Right renal cortex interstitium (tissue), 3 donors: ENCODE data around the gene THEMIS2. TPM values are rescaled to one million over a fixed set of nuclear protein-coding genes. Genes with fewer than 3 reads are reported as not detected.

Experiments used
- DNase-seq, 3 donors: peaks; one replicate each; pipeline ENCODE4 v3.0.0-alpha.2; 2013; ENCODE audit warnings: low read depth in 3 of 3, low spot score in 2 of 3
- polyA plus RNA-seq, 3 donors: library from polyadenylated mRNA; unstranded; fragments of 120-200 nt; gene quantifications; one replicate each; pipeline ENCODE4 v1.2.1, GENCODE V29; 2013; ENCODE audit not compliant: insufficient read length in 3 of 3

Gene THEMIS2
- polyA plus RNA-seq, 3 donors = 2.7 to 3.3 (median 3.2) TPM

DNA sequence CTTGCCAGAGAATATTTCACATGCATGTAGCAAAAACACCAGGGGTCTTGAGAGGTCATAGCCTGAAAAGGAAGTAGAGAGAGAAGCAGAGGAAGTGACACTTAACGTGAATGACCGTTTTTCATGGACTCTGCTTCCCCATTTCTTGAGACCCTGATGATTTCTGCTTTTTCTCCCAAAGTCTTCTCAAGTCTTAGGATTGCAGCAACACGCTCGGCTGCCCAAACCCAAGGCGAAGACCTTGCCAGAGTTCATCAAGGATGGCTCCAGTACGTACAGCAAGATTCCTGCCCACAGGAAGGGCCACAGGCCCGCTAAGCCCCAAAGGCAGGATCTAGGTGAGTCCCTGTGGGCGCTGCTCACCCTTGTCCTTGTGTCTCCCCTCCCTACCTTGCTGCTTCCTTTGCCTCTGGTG, 12.8 kb downstream of the THEMIS2 start:
- DNase-seq = no peak

DNA sequence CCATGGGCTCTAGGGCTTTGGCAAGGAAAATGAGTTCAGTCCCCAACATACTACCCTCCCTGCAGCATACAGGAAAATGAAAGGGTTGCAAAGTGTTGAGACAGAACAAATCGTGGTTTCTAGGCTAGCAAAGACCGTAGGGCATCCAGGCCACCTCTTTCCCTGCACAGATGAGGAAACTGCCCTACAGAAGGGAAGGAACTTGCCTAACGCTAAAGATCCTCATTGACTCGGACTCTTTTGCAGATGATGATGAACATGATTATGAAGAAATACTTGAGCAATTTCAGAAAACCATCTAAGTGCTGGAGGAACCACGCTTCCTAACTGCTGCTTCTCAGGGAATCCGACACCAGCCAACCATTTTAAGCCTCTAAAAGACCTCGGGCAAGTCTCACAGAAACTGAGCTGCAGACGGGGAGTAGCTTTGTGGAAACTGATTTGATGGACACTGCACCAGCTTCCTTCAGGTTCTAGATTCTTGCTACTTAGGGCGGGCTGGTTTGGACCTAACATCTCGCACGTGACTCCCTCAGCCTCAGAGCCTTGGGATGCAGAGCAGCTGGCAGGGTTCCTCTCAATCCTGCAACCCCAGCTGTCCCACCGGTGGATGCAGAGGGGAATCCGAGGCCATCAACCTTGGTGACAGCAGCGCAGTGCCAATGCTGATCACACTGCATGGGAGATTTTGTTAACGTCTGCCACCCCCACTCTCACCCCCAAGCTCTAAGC, 13.4 kb downstream of the THEMIS2 start:
- no peak for DNase-seq

DNA sequence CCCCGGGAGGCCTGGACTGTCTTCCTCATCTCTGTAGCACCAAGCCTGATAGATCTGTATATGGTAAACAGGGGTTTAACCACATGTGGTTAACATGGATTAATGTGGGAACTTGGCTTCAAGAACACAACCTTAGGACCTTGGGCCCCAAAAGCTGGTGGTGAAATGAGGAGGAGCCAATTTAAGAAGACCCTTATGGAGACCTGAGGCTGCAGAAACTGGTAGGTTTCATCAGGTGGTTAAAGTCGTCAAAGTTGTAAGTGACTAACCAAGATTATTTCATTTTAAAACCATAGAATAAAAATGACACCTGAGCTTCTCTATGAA, 14.0 kb downstream of the THEMIS2 start:
- no peak for DNase-seq

DNA sequence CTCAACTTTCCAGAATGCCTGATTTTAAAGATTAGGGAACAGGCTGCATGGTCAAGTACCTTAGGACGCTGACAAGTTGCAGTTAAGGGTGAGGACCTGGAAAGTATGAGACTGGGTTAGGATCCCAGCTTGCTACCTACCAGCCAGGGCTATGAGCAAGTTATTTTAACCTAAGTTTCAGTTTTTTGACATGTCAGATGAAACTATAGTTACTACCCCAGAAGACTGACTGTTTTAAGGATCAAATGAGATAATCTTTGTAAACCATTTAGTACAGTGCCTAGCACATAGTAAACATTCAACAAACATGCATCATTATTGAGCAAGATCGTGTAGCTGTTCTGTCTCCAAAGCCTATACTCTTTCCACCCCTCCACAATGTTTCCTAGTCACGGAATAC, 14.4 kb downstream of the THEMIS2 start:
- no peak for DNase-seq

DNA sequence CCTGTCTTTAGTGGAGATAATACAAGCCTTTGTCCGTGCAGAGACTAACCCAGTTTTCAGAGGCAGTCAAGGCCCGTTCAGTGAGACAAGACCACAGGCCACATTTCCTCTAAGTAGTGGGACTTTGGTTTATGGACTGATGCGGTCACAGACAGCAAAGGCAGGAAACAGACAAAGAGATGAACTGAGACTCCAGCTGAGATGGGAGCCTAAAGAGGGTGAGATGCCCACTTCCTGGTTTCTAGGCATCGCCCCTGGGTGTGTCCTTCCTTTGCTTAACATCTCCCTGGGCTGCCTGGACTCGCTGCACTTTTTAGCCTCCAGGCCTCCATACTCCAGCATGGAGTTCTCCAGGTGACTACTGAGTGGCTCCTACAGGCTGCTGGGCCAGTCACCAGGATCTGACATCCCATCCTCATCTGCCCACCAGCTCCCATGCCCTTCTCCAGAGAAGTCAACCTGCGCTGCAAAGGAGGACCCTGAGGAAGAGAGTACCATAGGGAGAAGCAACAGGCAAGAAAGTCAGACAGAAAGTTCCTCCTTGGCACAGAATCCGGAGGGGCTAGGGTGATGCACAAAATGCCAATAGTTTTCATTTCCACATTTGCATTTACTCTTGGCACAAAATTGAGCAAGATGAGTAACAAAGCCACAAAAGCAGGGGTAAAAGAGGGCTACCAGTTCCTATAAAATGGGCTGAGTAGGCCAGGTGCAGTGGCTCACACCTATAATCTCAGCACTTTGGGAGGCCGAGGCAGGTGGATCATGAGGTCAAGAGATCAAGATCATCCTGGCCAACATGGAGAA, 15.1 kb downstream of the THEMIS2 start:
- DNase-seq = no peak

DNA sequence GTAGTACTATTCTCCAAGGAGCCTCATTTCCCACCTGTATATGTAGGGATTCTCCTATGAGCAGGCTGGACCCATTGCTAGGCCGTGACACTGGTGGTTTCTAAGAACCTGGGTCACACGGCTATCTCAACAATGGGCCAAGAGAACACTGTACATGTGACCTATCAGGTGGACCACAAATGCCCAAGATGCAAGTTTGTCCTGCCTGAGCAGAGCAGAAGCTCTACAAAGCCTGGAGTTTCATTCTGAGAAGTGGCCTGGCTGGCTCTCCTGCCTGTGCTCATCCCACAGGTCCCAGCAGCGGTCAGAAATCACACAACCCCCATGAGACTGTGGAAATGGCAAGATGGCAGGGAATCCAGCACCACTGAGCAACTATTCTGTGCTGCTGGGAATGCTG, 17.2 kb downstream of the THEMIS2 start:
- DNase-seq = no peak

DNA sequence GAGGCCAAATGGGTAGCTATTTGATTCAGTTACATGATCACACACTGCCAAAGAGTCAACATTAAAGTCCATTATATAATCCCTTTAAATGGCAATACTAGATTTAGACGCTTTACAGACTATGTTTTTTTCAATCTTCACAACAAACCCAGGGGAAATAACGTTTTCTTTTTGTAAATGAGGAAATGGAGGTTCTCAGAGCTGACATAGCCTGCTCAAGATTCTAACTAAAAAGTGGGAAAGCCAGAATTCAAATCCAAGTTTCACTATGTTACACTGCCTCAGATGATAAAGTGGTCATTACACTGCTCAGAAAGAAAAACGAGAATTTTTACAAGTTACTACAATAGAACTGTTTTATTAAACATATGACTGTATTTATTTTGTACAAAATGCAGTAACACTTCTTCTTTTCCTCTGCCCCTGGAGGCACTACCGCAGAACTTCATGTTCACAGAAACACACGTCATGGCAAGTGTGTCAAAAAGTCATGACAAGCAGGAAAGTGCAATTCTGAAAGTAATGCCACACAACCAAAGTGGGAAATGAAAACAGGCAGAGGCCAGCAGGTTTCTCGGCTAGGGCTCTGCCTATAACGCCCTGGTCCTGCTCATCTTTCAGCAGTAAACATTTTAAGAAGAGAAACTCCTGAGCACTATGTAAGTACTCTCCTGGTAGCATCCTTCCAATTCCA, 19.0 kb downstream of the THEMIS2 start:
- DNase-seq = no peak

DNA sequence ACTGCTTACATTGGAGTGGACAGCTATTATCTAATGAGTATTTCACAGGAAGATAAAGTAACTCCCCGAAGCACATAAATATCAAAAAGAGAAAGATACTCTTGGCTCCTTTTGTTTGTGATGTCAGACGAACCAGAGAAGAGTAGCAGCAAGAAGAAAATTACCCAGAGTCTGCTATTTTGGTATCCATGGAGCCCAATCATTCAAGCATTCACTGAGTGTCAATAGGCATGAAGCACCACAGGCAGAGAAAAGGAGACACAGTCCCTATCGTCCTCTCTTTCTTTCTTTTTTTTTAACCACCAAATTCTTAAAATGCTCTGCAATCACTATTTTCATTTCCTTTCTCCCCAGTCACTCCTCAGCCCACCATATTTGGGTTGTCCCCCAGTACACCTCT, 22.2 kb downstream of the THEMIS2 start:
- no peak for DNase-seq

DNA sequence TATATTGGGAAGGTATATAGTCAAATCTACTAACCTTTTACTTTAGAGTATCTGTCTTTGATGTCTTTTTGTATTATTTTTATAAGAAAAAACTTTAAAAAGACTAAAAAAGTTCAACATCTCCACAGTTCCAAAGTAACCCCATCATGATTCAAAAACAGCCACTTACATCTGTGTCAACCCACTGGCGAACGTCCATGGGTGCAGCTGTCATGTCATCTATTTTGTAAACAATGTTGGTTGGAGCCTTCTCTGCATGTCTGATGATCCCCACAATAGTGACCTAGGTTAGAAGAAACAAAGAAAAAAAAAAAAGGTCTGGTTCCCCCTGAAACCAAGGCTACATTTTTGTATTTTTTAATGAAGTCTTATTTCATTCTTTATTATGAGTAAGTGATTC, 34.4 kb downstream of the THEMIS2 start:
- DNase-seq = no peak

DNA sequence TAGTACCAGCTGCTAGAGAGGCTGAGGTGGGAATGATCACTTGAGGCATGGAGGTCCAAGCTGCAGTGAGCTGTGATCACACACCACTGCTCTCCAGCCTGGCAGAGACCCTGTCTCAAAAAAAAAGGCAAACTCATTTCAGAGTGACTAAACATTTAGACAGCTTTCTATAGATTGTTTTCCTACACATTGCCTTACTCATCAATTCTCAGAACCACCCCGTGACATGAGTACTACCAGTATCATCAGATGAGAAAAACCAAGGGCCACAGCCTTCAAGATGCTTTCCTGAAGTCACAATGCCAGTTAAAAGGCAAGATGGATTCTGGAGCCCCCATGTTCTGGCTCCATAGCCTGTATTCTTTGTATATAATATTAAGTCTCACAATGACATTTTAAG, 40.1 kb downstream of the THEMIS2 start:
- no peak for DNase-seq

DNA sequence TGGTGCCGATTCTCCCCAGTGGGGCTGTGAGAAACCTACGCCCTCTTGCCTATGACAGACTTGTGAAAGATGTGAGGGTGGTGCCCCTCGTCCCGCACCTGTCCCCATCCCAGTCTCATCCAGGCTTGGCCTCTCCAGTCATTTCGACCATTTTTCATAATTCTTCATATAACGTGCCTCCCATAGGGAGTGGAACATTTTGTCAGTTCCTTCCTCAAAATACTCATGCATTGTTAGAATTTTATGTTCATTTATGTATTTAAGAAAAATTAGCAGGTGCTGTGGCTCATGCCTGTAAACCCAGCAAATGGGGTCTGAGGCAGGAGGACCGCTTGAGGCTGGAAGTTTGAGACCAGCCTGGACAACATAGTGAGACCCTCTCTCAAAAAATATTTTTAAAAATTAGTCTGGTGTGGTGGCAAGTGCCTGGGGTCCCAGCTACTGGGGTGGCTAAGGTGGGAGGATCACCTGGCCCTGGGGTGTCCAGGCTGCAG, 42.8 kb downstream of the THEMIS2 start:
- DNase-seq = no peak

DNA sequence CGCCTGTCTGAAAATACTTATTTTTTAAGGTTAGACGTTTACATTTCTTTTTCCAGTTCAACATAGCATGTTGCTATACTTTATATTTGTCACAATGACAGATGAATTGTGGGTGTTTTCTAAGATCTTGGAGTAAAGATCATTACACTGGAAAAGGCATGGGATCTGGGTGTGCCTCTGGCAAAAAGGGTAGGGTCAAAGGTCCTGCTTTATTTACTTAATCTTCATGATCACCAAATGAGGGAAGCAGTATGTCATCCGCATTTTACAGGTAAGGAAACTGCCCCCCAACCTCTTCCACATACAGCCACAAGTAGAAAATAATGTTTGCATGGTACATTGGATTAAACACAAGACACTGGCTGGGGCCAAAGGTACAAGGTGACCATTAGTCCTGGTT, 49.9 kb downstream of the THEMIS2 start:
- DNase-seq = no peak

DNA sequence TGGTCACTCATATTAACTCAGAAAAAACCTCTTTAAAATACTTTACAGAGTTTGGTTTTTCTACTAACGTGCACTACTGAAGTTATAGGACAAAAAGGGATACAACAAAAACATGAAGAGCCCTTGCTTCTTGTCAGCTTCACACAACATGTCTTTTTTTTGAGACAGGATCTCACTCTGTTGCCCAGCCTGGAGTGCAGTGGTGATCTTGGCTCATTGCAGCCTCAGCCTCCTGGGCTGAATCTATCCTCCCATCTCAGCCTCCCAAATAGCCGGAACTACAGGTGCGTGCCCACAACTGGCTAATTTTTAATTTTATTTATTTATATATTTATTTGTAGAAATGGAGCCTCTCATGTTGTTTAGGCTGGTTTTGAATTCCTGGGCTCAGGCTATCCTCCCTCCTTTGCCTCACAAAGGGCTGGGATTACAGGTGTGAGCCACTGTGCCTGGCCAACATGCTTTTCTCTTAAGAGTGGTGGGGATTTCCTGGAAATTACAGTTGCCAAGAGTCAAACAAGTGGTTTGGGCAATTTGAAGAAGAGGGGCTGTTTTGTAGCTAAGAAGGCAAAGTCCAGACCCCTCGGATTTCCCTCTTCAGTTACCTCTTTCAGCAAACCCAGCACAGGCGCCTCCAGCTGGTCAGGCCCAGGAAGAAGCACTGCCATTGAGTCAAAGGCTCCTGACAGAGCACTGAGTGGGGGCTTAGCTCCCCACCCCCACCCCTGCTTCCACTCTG, 56.0 kb downstream of the THEMIS2 start:
- DNase-seq = no peak

DNA sequence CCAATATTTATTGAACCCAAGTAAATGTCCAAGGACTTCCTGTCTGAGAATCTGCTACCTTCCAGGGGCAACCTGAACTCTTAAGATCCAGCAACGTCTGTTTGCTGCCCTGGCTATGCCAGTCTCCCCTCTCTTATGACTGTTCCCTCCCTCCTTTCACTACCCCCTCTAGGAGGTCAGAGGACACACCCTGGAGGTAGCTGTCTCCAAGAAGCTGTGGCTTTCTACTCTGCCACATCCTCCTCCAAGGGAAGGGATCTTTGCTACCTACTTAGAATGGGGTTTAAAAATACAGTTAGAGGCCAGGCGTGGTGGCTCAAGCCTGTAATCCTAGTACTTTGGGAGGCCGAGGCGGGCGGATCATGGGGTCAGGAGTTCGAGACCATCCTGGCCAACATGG, 58.8 kb downstream of the THEMIS2 start:
- DNase-seq = no peak

DNA sequence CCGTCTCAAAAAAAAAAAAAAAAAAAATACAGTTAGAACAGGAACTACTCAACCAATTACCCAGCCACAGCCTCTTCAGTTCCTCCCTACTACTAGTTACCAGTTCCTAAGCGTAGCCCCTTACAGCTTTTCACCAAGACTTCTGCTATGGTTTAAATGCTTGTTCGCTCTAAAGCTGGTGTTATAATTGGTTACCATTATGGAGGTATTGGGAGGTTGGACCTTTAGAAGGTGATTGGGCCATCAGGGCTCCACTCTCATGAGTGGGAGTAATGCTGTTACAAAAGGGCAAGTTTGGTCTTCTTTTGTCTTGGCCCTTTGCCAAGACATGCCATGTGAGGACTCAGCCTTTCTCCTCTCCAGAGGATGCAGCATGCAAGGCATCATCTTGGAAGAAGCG, 59.4 kb downstream of the THEMIS2 start:
- no peak for DNase-seq

DNA sequence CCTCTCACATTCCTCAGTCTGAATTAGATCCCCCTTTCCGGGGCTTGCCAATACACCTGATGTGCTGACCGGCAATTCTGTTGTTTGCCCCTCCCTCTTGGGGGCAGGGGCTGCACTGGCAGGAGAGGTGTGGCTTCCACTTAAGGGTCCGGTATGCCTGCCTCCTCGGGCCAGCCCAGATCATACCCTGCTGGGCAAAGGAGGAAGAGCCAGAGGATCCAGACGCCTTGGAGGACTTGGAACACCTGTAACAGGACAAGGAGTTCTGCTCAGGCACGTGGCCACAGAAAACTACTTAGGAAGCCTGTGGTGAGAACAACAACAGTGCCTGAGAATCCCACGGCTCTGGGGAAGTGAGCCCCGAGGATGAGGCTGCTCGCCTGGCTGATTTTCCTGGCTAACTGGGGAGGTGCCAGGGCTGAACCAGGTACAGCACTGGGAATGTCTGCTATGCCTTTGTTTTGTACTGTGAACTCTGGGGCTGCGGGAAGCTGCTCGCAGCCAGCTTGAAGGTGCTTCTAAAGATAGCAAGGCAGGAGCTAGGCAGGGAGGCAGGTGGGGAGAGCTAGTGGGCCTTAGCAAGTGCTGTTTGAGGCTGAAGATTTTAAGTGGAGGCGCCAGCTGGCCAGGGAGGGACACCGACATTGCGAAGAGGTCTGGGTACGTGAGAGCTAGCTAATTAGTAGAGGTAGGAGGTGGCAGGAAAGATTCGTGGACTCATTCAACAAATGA, 62.6 kb downstream of the THEMIS2 start, which contains the start of gene SMPDL3B:
SMPDL3B (plus strand) TSS at position 183 of the 732 bp plus-strand sequence; CDS start at position 367, 184 bp downstream.
- DNase-seq = peak; percentile 36 to 49 (median 39)

DNA sequence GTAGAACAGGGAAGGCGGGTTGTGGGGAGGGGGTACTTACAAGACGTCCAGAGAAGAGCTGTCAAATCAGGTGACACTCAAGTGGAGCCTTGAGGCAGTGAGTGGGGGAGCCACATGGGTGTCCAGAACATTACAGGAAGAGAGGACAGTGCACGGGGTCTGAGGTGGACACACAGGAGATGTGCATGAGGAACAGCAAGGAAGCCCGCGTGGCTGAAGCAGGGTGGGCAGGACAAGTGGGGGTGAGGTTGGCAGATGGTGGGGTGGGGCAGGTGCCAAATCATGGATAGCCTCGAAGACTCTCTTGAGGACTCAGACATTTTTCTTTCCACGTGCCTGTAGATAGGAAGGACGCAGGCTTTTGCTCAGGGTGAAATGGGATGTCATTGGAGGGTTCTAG, 63.4 kb downstream of the THEMIS2 start:
- no peak for DNase-seq
